Astrocyte (in vitro differentiated cells and primary cell): ENCODE data around the gene PEX7. TPM values are rescaled to one million over a fixed set of nuclear protein-coding genes. Genes with fewer than 3 reads are reported as not detected.

ENCODE experiments used
- DNase-seq: peaks from one replicate; pipeline ENCODE4 v3.0.0-alpha.2; 2010; ENCODE audit warnings: low read depth
- FAIRE-seq: peaks from 2 replicates; lab custom pipeline; 2011; peaks lifted over from hg19 to GRCh38; lab: Jason Lieb, UNC
- H2AFZ ChIP-seq: 2 replicates; pipeline ENCODE4 v1.6.0; 2012; ENCODE audit warnings: low read depth, low read length, inconsistent platforms
- H3K27ac ChIP-seq: 2 replicates; pipeline ENCODE4 v1.5.1; 2011; ENCODE audit warnings: low read depth, low read length, inconsistent platforms
- H3K27me3 ChIP-seq: 2 replicates; pipeline ENCODE4 v1.6.0; 2011; ENCODE audit warnings: low read length, inconsistent platforms; ENCODE audit not compliant: insufficient read depth
- H3K36me3 ChIP-seq: 2 replicates; pipeline ENCODE4 v1.5.1; 2011; ENCODE audit warnings: low read length, inconsistent platforms; ENCODE audit not compliant: insufficient read depth
- H3K4me1 ChIP-seq: 2 replicates; pipeline ENCODE4 v1.5.1; 2011; ENCODE audit warnings: low read length, inconsistent platforms; ENCODE audit not compliant: insufficient read depth
- H3K4me2 ChIP-seq: 2 replicates; pipeline ENCODE4 v1.6.0; 2012; ENCODE audit warnings: low read length, inconsistent platforms
- H3K4me3 ChIP-seq: 2 replicates; pipeline ENCODE4 v1.5.1; 2011; ENCODE audit warnings: low read depth, mild to moderate bottlenecking, low read length, inconsistent platforms; ENCODE audit not compliant: insufficient read depth
- H3K79me2 ChIP-seq: 2 replicates; pipeline ENCODE4 v1.6.0; 2012; ENCODE audit warnings: mild to moderate bottlenecking, low read length, inconsistent platforms; ENCODE audit not compliant: insufficient read depth
- H3K9ac ChIP-seq: 2 replicates; pipeline ENCODE4 v1.6.0; 2012; ENCODE audit warnings: mild to moderate bottlenecking, low read length, inconsistent platforms
- H3K9me3 ChIP-seq: 2 replicates; pipeline ENCODE4 v1.5.1; 2012; ENCODE audit warnings: low read depth, mild to moderate bottlenecking, low read length, inconsistent platforms; ENCODE audit not compliant: insufficient read depth
- H4K20me1 ChIP-seq: 2 replicates; pipeline ENCODE4 v1.6.0; 2012; ENCODE audit warnings: low read length, inconsistent platforms; ENCODE audit not compliant: insufficient read depth
- H3K27ac Mint-ChIP-seq: one replicate; pipeline ENCODE4 v1.8.0; 2021; ENCODE audit warnings: mild to moderate bottlenecking, mixed read lengths; ENCODE audit not compliant: unreplicated experiment
- H3K27me3 Mint-ChIP-seq: one replicate; pipeline ENCODE4 v1.8.0; 2021; ENCODE audit warnings: low read depth, mixed read lengths; ENCODE audit not compliant: unreplicated experiment
- H3K36me3 Mint-ChIP-seq: one replicate; pipeline ENCODE4 v1.8.0; 2021; ENCODE audit warnings: low read depth, mixed read lengths; ENCODE audit not compliant: unreplicated experiment
- H3K4me1 Mint-ChIP-seq: one replicate; pipeline ENCODE4 v1.8.0; 2021; ENCODE audit warnings: low read depth, mixed read lengths; ENCODE audit not compliant: unreplicated experiment
- H3K4me3 Mint-ChIP-seq: one replicate; pipeline ENCODE4 v1.8.0; 2021; ENCODE audit warnings: mild to moderate bottlenecking, moderate library complexity, mixed read lengths; ENCODE audit not compliant: unreplicated experiment
- H3K9me3 Mint-ChIP-seq: one replicate; pipeline ENCODE4 v1.8.0; 2021; ENCODE audit warnings: mild to moderate bottlenecking, mixed read lengths; ENCODE audit not compliant: unreplicated experiment
- CTCF ChIP-seq: IDR thresholded peaks from 2 replicates; pipeline ENCODE4 v1.5.1; 2011; ENCODE audit warnings: low read depth, mild to moderate bottlenecking, inconsistent platforms, low read length, moderate library complexity; ENCODE audit not compliant: insufficient read depth
- EZH2 ChIP-seq: IDR thresholded peaks from 2 replicates; pipeline ENCODE4 v1.6.1; 2012; ENCODE audit warnings: mild to moderate bottlenecking, low read length, inconsistent platforms; ENCODE audit not compliant: insufficient read depth
- total RNA-seq: library from RNA; stranded (reverse); gene quantifications from 2 replicates; pipeline ENCODE4 v1.2.1, GENCODE V29; 2021

The PEX7 gene
- total RNA-seq, 1 donor from 2014 or later = 4.8 TPM

- no peak for TF ChIP-seq EZH2
- TF ChIP-seq CTCF = no peak
- H3K4me1 Mint-ChIP-seq = peaks cover 3% of the 10 kb centered on the region
- no peak overlapping the region for H3K27ac Mint-ChIP-seq
- no peaks in the 10 kb centered on the region for H3K9me3 ChIP-seq
- no peak overlapping the region for H3K4me2 ChIP-seq
- H3K36me3 Mint-ChIP-seq = peaks cover 5% of the 10 kb centered on the region
- H3K4me1 ChIP-seq = no peaks in the 10 kb centered on the region
- no peaks in the 10 kb centered on the region for H3K79me2 ChIP-seq
- no peaks in the 10 kb centered on the region for H3K27me3 Mint-ChIP-seq
- H2AFZ ChIP-seq = no peak overlapping the region
- H3K27ac ChIP-seq = no peak overlapping the region
- peaks cover 7% of the 10 kb centered on the region for H3K9me3 Mint-ChIP-seq
- H4K20me1 ChIP-seq = no peaks in the 10 kb centered on the region
- FAIRE-seq = no peak
- no peak overlapping the region for H3K9ac ChIP-seq
- no peaks in the 10 kb centered on the region for H3K27me3 ChIP-seq
- DNase-seq = no peak
- H3K36me3 ChIP-seq = peaks cover 3% of the 10 kb centered on the region
- H3K4me3 Mint-ChIP-seq = no peak overlapping the region
- no peak overlapping the region for H3K4me3 ChIP-seq
Observed at GRCh38 chr6:136880748-136881460, 58.5 kb downstream of the PEX7 start.

DNA sequence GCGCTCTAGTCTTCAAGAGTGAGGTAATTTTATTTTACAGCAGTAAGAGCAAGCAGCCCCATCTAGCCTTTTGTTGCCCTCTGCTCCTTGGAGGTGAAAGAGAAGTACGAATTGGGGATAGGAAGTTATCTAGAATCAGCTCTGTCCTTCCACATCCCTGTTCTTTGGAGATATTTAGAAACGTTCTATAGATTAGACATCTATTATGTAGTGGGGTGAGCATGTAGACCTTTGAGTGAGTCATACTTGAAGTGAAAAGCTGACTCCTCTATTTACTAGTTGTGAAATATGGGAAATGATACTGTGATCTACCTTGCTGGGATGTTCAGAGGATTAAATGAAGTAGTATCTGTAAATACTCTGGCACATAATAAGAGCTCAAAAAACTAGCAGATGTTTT is 63.7 kb downstream of the PEX7 start:
- Mint-ChIP-seq H3K27ac (no peak overlapping the region), H3K36me3 (no peaks in the 10 kb centered on the region), H3K4me3 (no peak overlapping the region), H3K9me3 (no peaks in the 10 kb centered on the region), H3K4me1 (peaks cover 6% of the 10 kb centered on the region), H3K27me3 (no peaks in the 10 kb centered on the region)
- H3K4me1 ChIP-seq = no peaks in the 10 kb centered on the region
- no peak overlapping the region for H3K27ac ChIP-seq
- FAIRE-seq (no peak), DNase-seq (no peak)
- H3K9me3 ChIP-seq = no peaks in the 10 kb centered on the region
- no peaks in the 10 kb centered on the region for H3K27me3 ChIP-seq
- H3K79me2 ChIP-seq = no peaks in the 10 kb centered on the region
- H2AFZ ChIP-seq = no peak overlapping the region
- H3K36me3 ChIP-seq = no peaks in the 10 kb centered on the region
- H3K4me3 ChIP-seq = no peak overlapping the region
- H3K4me2 ChIP-seq = no peak overlapping the region
- TF ChIP-seq CTCF = no peak
- no peak for TF ChIP-seq EZH2
- H3K9ac ChIP-seq = no peak overlapping the region
- no peaks in the 10 kb centered on the region for H4K20me1 ChIP-seq

DNA sequence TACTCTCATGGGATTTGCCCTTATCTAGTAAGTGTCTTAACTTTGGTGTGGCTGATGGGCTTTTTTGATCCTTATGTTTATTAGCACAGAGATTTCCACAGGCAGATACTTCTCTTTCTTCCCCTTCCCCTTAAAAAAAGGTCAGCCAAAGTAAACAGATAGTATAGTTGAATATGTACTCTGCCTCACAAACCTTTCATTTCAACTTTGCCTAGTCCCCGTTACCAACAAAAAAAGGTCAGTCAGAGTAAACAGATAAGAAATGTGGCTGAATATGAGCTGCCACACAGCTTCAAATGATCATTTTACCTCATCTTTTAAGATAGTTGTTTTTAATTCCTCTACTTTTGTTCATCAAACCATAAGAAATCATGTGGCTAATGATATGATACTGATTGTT is 65.6 kb downstream of the PEX7 start:
- FAIRE-seq (no peak), DNase-seq (no peak)
- Histone ChIP-seq H3K4me3 (no peak overlapping the region), H2AFZ (no peak overlapping the region), H3K4me2 (no peak overlapping the region), H3K9ac (no peak overlapping the region), H4K20me1 (no peaks in the 10 kb centered on the region), H3K79me2 (no peaks in the 10 kb centered on the region), H3K36me3 (no peaks in the 10 kb centered on the region), H3K4me1 (no peaks in the 10 kb centered on the region), H3K27me3 (no peaks in the 10 kb centered on the region), H3K27ac (no peak overlapping the region), H3K9me3 (no peaks in the 10 kb centered on the region)
- no peaks in the 10 kb centered on the region for H3K36me3 Mint-ChIP-seq
- no peak overlapping the region for H3K27ac Mint-ChIP-seq
- no peak overlapping the region for H3K4me3 Mint-ChIP-seq
- peaks cover 6% of the 10 kb centered on the region for H3K4me1 Mint-ChIP-seq
- no peaks in the 10 kb centered on the region for H3K27me3 Mint-ChIP-seq
- no peaks in the 10 kb centered on the region for H3K9me3 Mint-ChIP-seq
- TF ChIP-seq EZH2 = no peak
- no peak for TF ChIP-seq CTCF
